Body of pancreas (tissue), 4 donors: ENCODE measurements around the gene SLC8A2.

ENCODE experiments used
- CTCF ChIP-seq, 7 experiments: fragments of 450-650 bp in 4 of 7; fragments of 200-600 bp in 3 of 7; sonication (generic) in 3 of 7; IDR thresholded peaks; one replicate each; pipeline ENCODE4 v1.5.1; 2016 to 2019; ENCODE audit warnings: antibody characterized with exemption in 7 of 7
- POLR2A ChIP-seq, 3 donors: fragments of 450-650 bp; IDR thresholded peaks; one replicate each; pipeline ENCODE4 v1.6.1; 2016; ENCODE audit warnings: antibody characterized with exemption in 3 of 3, mild to moderate bottlenecking in 2 of 3

GRCh38 chr19:47486900-47487299 lies 15.2 kb upstream of the SLC8A2 start:
- TF ChIP-seq CTCF (IDR thresholded peaks at IDR 0.05) (no peak), POLR2A (IDR thresholded peaks at IDR 0.05) (no peak)
